Ovary (tissue), 3 donors: ENCODE data around the gene SPATC1L.

Experiments used
- EP300 ChIP-seq: sonication (generic); formaldehyde crosslinking; IDR thresholded peaks from one replicate; pipeline ENCODE4 v1.6.1; 2017; ENCODE audit warnings: antibody characterized with exemption
- TF ChIP-seq, protein P1 (sequence below), 3 donors: fragments of 450-650 bp in 2 of 3; fragments of 200-600 bp in 1 of 3; IDR thresholded peaks; one replicate each; pipeline versions ENCODE4 v1.5.1 to v1.8.0; 2016 to 2022; ENCODE audit warnings: antibody characterized with exemption in 3 of 3, mild to moderate bottlenecking in 1 of 3
- donor health status: DM: no; HTN: no; CAD: no.

- TF ChIP-seq, protein P1, sequence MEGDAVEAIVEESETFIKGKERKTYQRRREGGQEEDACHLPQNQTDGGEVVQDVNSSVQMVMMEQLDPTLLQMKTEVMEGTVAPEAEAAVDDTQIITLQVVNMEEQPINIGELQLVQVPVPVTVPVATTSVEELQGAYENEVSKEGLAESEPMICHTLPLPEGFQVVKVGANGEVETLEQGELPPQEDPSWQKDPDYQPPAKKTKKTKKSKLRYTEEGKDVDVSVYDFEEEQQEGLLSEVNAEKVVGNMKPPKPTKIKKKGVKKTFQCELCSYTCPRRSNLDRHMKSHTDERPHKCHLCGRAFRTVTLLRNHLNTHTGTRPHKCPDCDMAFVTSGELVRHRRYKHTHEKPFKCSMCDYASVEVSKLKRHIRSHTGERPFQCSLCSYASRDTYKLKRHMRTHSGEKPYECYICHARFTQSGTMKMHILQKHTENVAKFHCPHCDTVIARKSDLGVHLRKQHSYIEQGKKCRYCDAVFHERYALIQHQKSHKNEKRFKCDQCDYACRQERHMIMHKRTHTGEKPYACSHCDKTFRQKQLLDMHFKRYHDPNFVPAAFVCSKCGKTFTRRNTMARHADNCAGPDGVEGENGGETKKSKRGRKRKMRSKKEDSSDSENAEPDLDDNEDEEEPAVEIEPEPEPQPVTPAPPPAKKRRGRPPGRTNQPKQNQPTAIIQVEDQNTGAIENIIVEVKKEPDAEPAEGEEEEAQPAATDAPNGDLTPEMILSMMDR (IDR thresholded peaks at IDR 0.05), result no peak
- no peak for TF ChIP-seq EP300
Measured at GRCh38 chr21:46179708-46180078, 4.6 kb downstream of the SPATC1L start.
